ENCODE measurements around the gene GPAT3. TPM values are rescaled to one million over a fixed set of nuclear protein-coding genes. Genes with fewer than 3 reads are reported as not detected.

The GPAT3 gene
- total RNA-seq, 4 donors from 2014 or later: 2.3 to 7.3 (median 4.5) TPM

DNA sequence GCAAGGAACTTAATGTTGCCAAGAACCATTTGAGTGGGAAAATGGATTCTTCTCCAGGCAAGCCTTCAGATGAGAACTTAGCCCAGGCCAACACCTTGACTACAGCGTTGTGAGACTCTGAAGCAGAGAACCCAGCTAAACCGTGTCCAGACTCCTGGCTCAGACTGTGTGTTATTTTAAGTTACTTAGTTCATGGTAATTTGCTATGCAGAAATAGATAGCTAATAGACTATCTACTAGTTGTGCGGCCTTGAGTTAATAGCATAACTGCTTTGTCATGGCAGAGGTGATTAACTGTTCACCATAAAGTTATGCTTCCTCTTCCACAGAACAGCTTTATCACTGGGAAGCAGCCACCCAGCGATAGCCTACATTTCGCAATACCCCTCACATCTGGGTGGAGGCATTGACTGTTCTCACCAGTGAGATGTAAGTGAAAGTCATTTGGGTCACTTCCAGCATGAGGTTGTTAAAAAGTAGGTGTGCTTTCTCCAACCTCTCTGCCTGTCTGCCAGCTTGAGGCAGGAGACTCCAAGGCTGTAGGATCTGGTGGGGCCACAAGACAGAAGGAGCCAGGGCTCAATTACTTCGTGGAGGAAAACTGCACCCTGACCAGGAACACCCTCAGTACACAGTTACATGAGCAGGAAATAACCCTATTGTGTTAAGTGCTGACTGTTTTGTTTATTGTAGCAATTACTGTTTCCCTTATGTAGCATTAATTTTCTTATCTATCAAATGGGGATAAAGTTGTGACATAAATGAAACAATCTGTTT, 94.2 kb downstream of the GPAT3 start:
- TF ChIP-seq, protein P1, sequence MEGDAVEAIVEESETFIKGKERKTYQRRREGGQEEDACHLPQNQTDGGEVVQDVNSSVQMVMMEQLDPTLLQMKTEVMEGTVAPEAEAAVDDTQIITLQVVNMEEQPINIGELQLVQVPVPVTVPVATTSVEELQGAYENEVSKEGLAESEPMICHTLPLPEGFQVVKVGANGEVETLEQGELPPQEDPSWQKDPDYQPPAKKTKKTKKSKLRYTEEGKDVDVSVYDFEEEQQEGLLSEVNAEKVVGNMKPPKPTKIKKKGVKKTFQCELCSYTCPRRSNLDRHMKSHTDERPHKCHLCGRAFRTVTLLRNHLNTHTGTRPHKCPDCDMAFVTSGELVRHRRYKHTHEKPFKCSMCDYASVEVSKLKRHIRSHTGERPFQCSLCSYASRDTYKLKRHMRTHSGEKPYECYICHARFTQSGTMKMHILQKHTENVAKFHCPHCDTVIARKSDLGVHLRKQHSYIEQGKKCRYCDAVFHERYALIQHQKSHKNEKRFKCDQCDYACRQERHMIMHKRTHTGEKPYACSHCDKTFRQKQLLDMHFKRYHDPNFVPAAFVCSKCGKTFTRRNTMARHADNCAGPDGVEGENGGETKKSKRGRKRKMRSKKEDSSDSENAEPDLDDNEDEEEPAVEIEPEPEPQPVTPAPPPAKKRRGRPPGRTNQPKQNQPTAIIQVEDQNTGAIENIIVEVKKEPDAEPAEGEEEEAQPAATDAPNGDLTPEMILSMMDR (IDR thresholded peaks at IDR 0.05): no peak
- no peak for TF ChIP-seq EP300 (IDR thresholded peaks at IDR 0.05)
- no peak for TF ChIP-seq POLR2A (IDR thresholded peaks at IDR 0.05)
- TF ChIP-seq POLR2AphosphoS5 (IDR thresholded peaks at IDR 0.05): no peak
- Histone ChIP-seq H3K9me3 (no peaks in the 10 kb centered on the region), H3K36me3 (no peaks in the 10 kb centered on the region), H3K27me3 (no peaks in the 10 kb centered on the region), H3K4me1 (peaks cover 6% of the 10 kb centered on the region), H3K4me3 (no peak overlapping the region), H3K27ac (no peak overlapping the region)
- WGBS: 34% methylated on average over 6 of the region's 6 CpGs
- no peak for DNase-seq (ENCODE audit: low spot score in 2 of 2)

- WGBS: 68% methylated on average over 2 of the region's 2 CpGs
- TF ChIP-seq POLR2A (IDR thresholded peaks at IDR 0.05): no peak
- TF ChIP-seq EP300 (IDR thresholded peaks at IDR 0.05): no peak
- TF ChIP-seq POLR2AphosphoS5 (IDR thresholded peaks at IDR 0.05): no peak
- TF ChIP-seq, protein P1 (IDR thresholded peaks at IDR 0.05): no peak
- H3K4me1 ChIP-seq: peaks cover 6% of the 10 kb centered on the region
- no peak overlapping the region for H3K4me3 ChIP-seq
- no peak overlapping the region for H3K27ac ChIP-seq
- no peak for DNase-seq (ENCODE audit: low spot score in 2 of 2)
- H3K36me3 ChIP-seq: no peaks in the 10 kb centered on the region
- H3K27me3 ChIP-seq: no peaks in the 10 kb centered on the region
- H3K9me3 ChIP-seq: no peaks in the 10 kb centered on the region
Observed at GRCh38 chr4:83631066-83631465, 95.2 kb downstream of the GPAT3 start.

GRCh38 chr4:83636930-83637329, 101.0 kb downstream of the GPAT3 start:
- no peak for DNase-seq (ENCODE audit: low spot score in 2 of 2)
- Histone ChIP-seq H3K9me3 (no peaks in the 10 kb centered on the region), H3K4me1 (no peaks in the 10 kb centered on the region), H3K4me3 (no peak overlapping the region), H3K27me3 (no peaks in the 10 kb centered on the region), H3K27ac (no peak overlapping the region), H3K36me3 (no peaks in the 10 kb centered on the region)
- TF ChIP-seq POLR2AphosphoS5 (IDR thresholded peaks at IDR 0.05) (no peak), EP300 (IDR thresholded peaks at IDR 0.05) (no peak), POLR2A (IDR thresholded peaks at IDR 0.05) (no peak)
- TF ChIP-seq, protein P1 (IDR thresholded peaks at IDR 0.05): no peak
- 92% methylated on average over 8 of the region's 8 CpGs for WGBS

DNA sequence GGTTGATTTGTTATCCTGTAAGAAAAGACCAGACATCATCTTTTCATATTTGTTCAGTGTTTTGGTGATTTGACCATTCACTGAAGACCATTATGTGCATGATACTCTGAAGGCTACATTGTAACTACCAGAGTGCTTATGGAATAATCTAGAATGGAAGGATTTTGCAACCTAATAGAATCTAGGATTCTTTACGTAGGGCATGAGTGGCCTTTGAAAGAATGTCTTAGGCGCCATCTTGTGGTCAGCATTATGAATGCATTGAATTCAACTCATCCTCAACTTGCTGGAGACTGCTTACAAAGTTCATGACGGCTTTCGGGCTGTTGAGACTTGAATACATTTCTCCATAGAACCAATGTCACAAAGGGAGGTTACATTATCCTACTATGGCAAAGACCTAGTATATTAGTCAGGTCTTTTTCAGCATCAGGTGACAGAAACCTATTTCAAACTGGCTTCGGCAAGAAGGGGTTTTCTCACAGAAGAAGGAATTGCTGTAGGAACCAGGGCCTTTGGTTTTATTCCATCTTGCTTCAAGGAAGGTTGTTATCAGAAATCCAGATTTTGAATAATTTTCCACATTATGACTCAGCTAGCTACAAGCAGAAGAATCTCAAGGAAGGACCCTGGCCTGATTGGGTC, 104.1 kb downstream of the GPAT3 start:
- no peak overlapping the region for H3K4me3 ChIP-seq
- H3K4me1 ChIP-seq: peaks cover 2% of the 10 kb centered on the region
- H3K9me3 ChIP-seq: no peaks in the 10 kb centered on the region
- TF ChIP-seq EP300 (IDR thresholded peaks at IDR 0.05): no peak
- TF ChIP-seq POLR2A (IDR thresholded peaks at IDR 0.05): no peak
- TF ChIP-seq, protein P1 (IDR thresholded peaks at IDR 0.05): peak; percentile 65 to 74
- DNase-seq (ENCODE audit: low spot score in 2 of 2): no peak
- WGBS: 20% methylated on average over 5 of the region's 5 CpGs
- H3K36me3 ChIP-seq: no peaks in the 10 kb centered on the region
- H3K27ac ChIP-seq: no peak overlapping the region
- peaks cover 2% of the 10 kb centered on the region for H3K27me3 ChIP-seq

DNA sequence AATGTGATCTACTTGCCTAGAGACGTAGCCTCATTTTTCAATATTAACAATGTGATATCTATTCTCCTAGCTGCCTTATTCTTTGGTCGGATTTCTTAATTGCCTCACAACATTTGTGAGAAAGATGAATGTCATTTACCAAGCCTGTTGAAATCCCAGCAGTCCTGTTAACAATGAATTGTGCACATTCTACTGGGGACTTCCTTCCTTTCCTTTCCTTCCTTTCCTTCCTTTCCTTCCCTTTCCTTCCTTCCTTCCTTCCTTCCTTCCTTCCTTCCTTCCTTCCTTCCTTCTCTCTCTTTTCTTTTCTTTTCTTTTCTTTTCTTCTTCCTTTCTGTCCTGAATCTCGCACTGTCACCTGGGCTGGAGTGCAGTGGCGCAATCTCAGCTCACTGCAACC, 107.1 kb downstream of the GPAT3 start:
- H3K9me3 ChIP-seq: no peaks in the 10 kb centered on the region
- TF ChIP-seq, protein P1 (IDR thresholded peaks at IDR 0.05): no peak
- no peak for TF ChIP-seq POLR2AphosphoS5 (IDR thresholded peaks at IDR 0.05)
- TF ChIP-seq POLR2A (IDR thresholded peaks at IDR 0.05): no peak
- no peak for TF ChIP-seq EP300 (IDR thresholded peaks at IDR 0.05)
- no peak overlapping the region for H3K4me3 ChIP-seq
- 85% methylated on average over 4 of the region's 4 CpGs for WGBS
- H3K27ac ChIP-seq: no peak overlapping the region
- DNase-seq (ENCODE audit: low spot score in 2 of 2): no peak
- peaks cover 2% of the 10 kb centered on the region for H3K4me1 ChIP-seq
- H3K27me3 ChIP-seq: peaks cover 2% of the 10 kb centered on the region
- H3K36me3 ChIP-seq: no peaks in the 10 kb centered on the region
